A673 (cell line): ENCODE measurements around the gene RECK. TPM values are rescaled to one million over a fixed set of nuclear protein-coding genes. Genes with fewer than 3 reads are reported as not detected.

Experiments used
- BruUV-seq: library from RNA; stranded (reverse); fragments of 400-500 nt; replicated peaks from 2 replicates; lab custom pipeline; 2021; lab: Mats Ljungman, UMichigan
- CTCF ChIA-PET: fragments of 300-600 bp; sonication (Branson Sonifier 250); formaldehyde crosslinking; loops from one replicate; lab custom pipeline; 2022; ENCODE audit warnings: antibody characterized with exemption; lab: Charles Lee
- POLR2A ChIA-PET: fragments of 300-600 bp; sonication (Branson Sonifier 250); formaldehyde crosslinking; loops from one replicate; lab custom pipeline; 2022; ENCODE audit warnings: antibody characterized with exemption; ENCODE audit not compliant: low non-redundant PET; lab: Charles Lee
- DNase-seq: peaks from one replicate; pipeline ENCODE4 v3.0.0-alpha.2; 2015; ENCODE audit warnings: low spot score
- H3K27ac ChIP-seq: fragments of 200-600 bp; sonication (generic); 2 replicates; pipeline ENCODE4 v1.5.1; 2016; ENCODE audit warnings: mixed run types, low read depth, mild to moderate bottlenecking, mixed read lengths, antibody characterized with exemption, low read length; ENCODE audit not compliant: poor library complexity, severe bottlenecking
- H3K27me3 ChIP-seq: fragments of 200-600 bp; sonication (generic); replicated peaks from 2 replicates; pipeline ENCODE4 v1.6.1; 2017; ENCODE audit warnings: mixed run types, low read depth, mild to moderate bottlenecking, mixed read lengths, antibody characterized with exemption, low read length; ENCODE audit not compliant: insufficient read depth, poor library complexity
- H3K36me3 ChIP-seq: fragments of 200-600 bp; sonication (generic); 2 replicates; pipeline ENCODE4 v1.6.1; 2016; ENCODE audit warnings: mixed run types, mild to moderate bottlenecking, mixed read lengths, antibody characterized with exemption, low read length; ENCODE audit not compliant: insufficient read depth, poor library complexity, severe bottlenecking
- H3K4me1 ChIP-seq: fragments of 200-600 bp; sonication (generic); 2 replicates; pipeline ENCODE4 v1.6.1; 2017; ENCODE audit warnings: mixed run types, mild to moderate bottlenecking, mixed read lengths, antibody characterized with exemption, low read length; ENCODE audit not compliant: insufficient read depth, poor library complexity, severe bottlenecking
- H3K4me3 ChIP-seq: fragments of 200-600 bp; sonication (generic); 2 replicates; pipeline ENCODE4 v1.5.1; 2016; ENCODE audit warnings: low read depth, mixed run types, mild to moderate bottlenecking, mixed read lengths, low read length; ENCODE audit not compliant: poor library complexity, severe bottlenecking
- H3K9me3 ChIP-seq: fragments of 200-600 bp; sonication (generic); 2 replicates; pipeline ENCODE4 v1.6.1; 2016; ENCODE audit warnings: mixed run types, low read depth, mild to moderate bottlenecking, mixed read lengths, antibody characterized with exemption, low read length; ENCODE audit not compliant: poor library complexity, severe bottlenecking
- CTCF ChIP-seq: fragments of 300-800, 200-600 bp; sonication (generic); conservative IDR thresholded peaks from 2 replicates; pipeline ENCODE4 v1.5.1; 2017; ENCODE audit warnings: low read depth, mild to moderate bottlenecking, antibody characterized with exemption, low read length, moderate library complexity, mixed read lengths
- EZH2 ChIP-seq: fragments of 200-600 bp; sonication (generic); IDR thresholded peaks from 2 replicates; pipeline ENCODE4 v1.6.1; 2017; ENCODE audit warnings: borderline replicate concordance, low read depth, mild to moderate bottlenecking, mixed read lengths, antibody characterized with exemption, low read length; ENCODE audit not compliant: poor library complexity, severe bottlenecking
- intact Hi-C: fragments of 100-400 bp; cut with micrococcal nuclease; formaldehyde crosslinking; loops from one replicate; pipeline ENCODE4 v1.10.0; 2022; ENCODE audit not compliant: unreplicated experiment
- total RNA-seq: library from RNA; stranded (reverse); gene quantifications from 2 replicates; pipeline ENCODE4 v1.2.3, GENCODE V29; 2021

The RECK gene
- total RNA-seq, 1 experiment from 2014 or later: 9.1 TPM

GRCh38 chr9:36034234-36034633 is 2.5 kb upstream of the RECK start:
- Histone ChIP-seq H3K36me3 (no peaks in the 10 kb centered on the region), H3K27me3 (no peaks in the 10 kb centered on the region), H3K4me1 (peaks cover 19% of the 10 kb centered on the region), H3K27ac (no peak overlapping the region), H3K4me3 (no peak overlapping the region), H3K9me3 (no peaks in the 10 kb centered on the region)
- CTCF ChIA-PET: no interaction called here
- POLR2A ChIA-PET: no interaction called here
- TF ChIP-seq CTCF (no peak), EZH2 (no peak)
- intact Hi-C loops: no loop called here
- DNase-seq: no peak
- BruUV-seq: no TSS peak

GRCh38 chr9:36035006-36035405 is 1.7 kb upstream of the RECK start:
- Histone ChIP-seq H3K4me1 (peaks cover 11% of the 10 kb centered on the region), H3K36me3 (no peaks in the 10 kb centered on the region), H3K27me3 (no peaks in the 10 kb centered on the region), H3K27ac (no peak overlapping the region), H3K9me3 (no peaks in the 10 kb centered on the region), H3K4me3 (no peak overlapping the region)
- intact Hi-C loops: no loop called here
- ChIA-PET CTCF (no interaction called here), POLR2A (no interaction called here)
- DNase-seq: no peak
- TF ChIP-seq CTCF (no peak), EZH2 (no peak)
- no TSS peak for BruUV-seq

GRCh38 chr9:36036253-36036779 is 397 bp upstream of the RECK start:
- ChIA-PET CTCF (no interaction called here), POLR2A (no interaction called here)
- intact Hi-C loops: no loop called here
- Histone ChIP-seq H3K27ac (peak overlapping the region; percentile 71), H3K9me3 (no peaks in the 10 kb centered on the region), H3K4me1 (peaks cover 10% of the 10 kb centered on the region), H3K36me3 (no peaks in the 10 kb centered on the region), H3K4me3 (peak overlapping the region; percentile 95), H3K27me3 (no peaks in the 10 kb centered on the region)
- no peak for DNase-seq
- no TSS peak for BruUV-seq
- TF ChIP-seq EZH2: no peak
- TF ChIP-seq CTCF: no peak
